ENCODE data around the gene DRC3. TPM values are rescaled to one million over a fixed set of nuclear protein-coding genes. Genes with fewer than 3 reads are reported as not detected.

DRC3 gene
- total and polyA plus RNA-seq, 4 donors: 4.1 to 24.6 (median 20.3) TPM

GRCh38 chr17:17940441-17940911, 32.2 kb upstream of the DRC3 start:
- Histone ChIP-seq H3K9me3 (ENCODE audit: control insufficient read depth, insufficient read depth, low read length) (no peaks in the 10 kb centered on the region), H3K36me3 (ENCODE audit: control insufficient read depth, insufficient read depth, low read length) (no peaks in the 10 kb centered on the region), H3K27ac (ENCODE audit: low read depth, low read length) (peak overlapping the region; percentile 62), H3K27me3 (ENCODE audit: control insufficient read depth, insufficient read depth, low read length) (no peaks in the 10 kb centered on the region), H3K4me1 (ENCODE audit: control insufficient read depth, insufficient read depth, low read length) (peaks cover 51% of the 10 kb centered on the region), H3K4me3 (ENCODE audit: low read depth, low read length) (no peak overlapping the region)
- 33% methylated on average over 2 of the region's 3 CpGs for WGBS (ENCODE audit: insufficient coverage)
- DNase-seq (ENCODE audit: low read depth in 4 of 6, low spot score in 6 of 6): peak in 2 of 6 donors; percentile 65 to 79

GRCh38 chr17:17941015-17941414, 31.6 kb upstream of the DRC3 start:
- Histone ChIP-seq H3K4me3 (ENCODE audit: low read depth, low read length) (no peak overlapping the region), H3K27me3 (ENCODE audit: control insufficient read depth, insufficient read depth, low read length) (no peaks in the 10 kb centered on the region), H3K27ac (ENCODE audit: low read depth, low read length) (peak overlapping the region; percentile 62), H3K36me3 (ENCODE audit: control insufficient read depth, insufficient read depth, low read length) (no peaks in the 10 kb centered on the region), H3K4me1 (ENCODE audit: control insufficient read depth, insufficient read depth, low read length) (peaks cover 48% of the 10 kb centered on the region), H3K9me3 (ENCODE audit: control insufficient read depth, insufficient read depth, low read length) (no peaks in the 10 kb centered on the region)
- WGBS (ENCODE audit: insufficient coverage): 63% methylated on average over 5 of the region's 5 CpGs
- DNase-seq (ENCODE audit: low read depth in 4 of 6, low spot score in 6 of 6): no peak

- H3K4me1 ChIP-seq (ENCODE audit: control insufficient read depth, insufficient read depth, low read length): peaks cover 36% of the 10 kb centered on the region
- peak overlapping the region; percentile 52 for H3K27ac ChIP-seq (ENCODE audit: low read depth, low read length)
- H3K36me3 ChIP-seq (ENCODE audit: control insufficient read depth, insufficient read depth, low read length): no peaks in the 10 kb centered on the region
- no peak for DNase-seq (ENCODE audit: low read depth in 4 of 6, low spot score in 6 of 6)
- H3K27me3 ChIP-seq (ENCODE audit: control insufficient read depth, insufficient read depth, low read length): no peaks in the 10 kb centered on the region
- H3K4me3 ChIP-seq (ENCODE audit: low read depth, low read length): no peak overlapping the region
- no peaks in the 10 kb centered on the region for H3K9me3 ChIP-seq (ENCODE audit: control insufficient read depth, insufficient read depth, low read length)
Measured at GRCh38 chr17:17942846-17943245, 29.8 kb upstream of the DRC3 start.

GRCh38 chr17:17943281-17943984, 29.2 kb upstream of the DRC3 start:
- no peaks in the 10 kb centered on the region for H3K27me3 ChIP-seq (ENCODE audit: control insufficient read depth, insufficient read depth, low read length)
- peaks cover 32% of the 10 kb centered on the region for H3K4me1 ChIP-seq (ENCODE audit: control insufficient read depth, insufficient read depth, low read length)
- DNase-seq (ENCODE audit: low read depth in 4 of 6, low spot score in 6 of 6): peak in 1 of 6 donors; percentile 39
- peaks cover under 1% of the 10 kb centered on the region for H3K36me3 ChIP-seq (ENCODE audit: control insufficient read depth, insufficient read depth, low read length)
- no peaks in the 10 kb centered on the region for H3K9me3 ChIP-seq (ENCODE audit: control insufficient read depth, insufficient read depth, low read length)
- peak overlapping the region; percentile 52 for H3K27ac ChIP-seq (ENCODE audit: low read depth, low read length)
- 46% methylated on average over 3 of the region's 3 CpGs for WGBS (ENCODE audit: insufficient coverage)
- H3K4me3 ChIP-seq (ENCODE audit: low read depth, low read length): no peak overlapping the region

GRCh38 chr17:17944242-17944641, 28.4 kb upstream of the DRC3 start:
- no peak for DNase-seq (ENCODE audit: low read depth in 4 of 6, low spot score in 6 of 6)
- no peak overlapping the region for H3K4me3 ChIP-seq (ENCODE audit: low read depth, low read length)
- no peaks in the 10 kb centered on the region for H3K9me3 ChIP-seq (ENCODE audit: control insufficient read depth, insufficient read depth, low read length)
- peaks cover 33% of the 10 kb centered on the region for H3K4me1 ChIP-seq (ENCODE audit: control insufficient read depth, insufficient read depth, low read length)
- H3K27ac ChIP-seq (ENCODE audit: low read depth, low read length): peak overlapping the region; percentile 40
- peaks cover 3% of the 10 kb centered on the region for H3K36me3 ChIP-seq (ENCODE audit: control insufficient read depth, insufficient read depth, low read length)
- no peaks in the 10 kb centered on the region for H3K27me3 ChIP-seq (ENCODE audit: control insufficient read depth, insufficient read depth, low read length)
- WGBS (ENCODE audit: insufficient coverage): 44% methylated on average over 3 of the region's 7 CpGs

GRCh38 chr17:17944743-17945142, 27.9 kb upstream of the DRC3 start:
- no peak overlapping the region for H3K4me3 ChIP-seq (ENCODE audit: low read depth, low read length)
- H3K27me3 ChIP-seq (ENCODE audit: control insufficient read depth, insufficient read depth, low read length): no peaks in the 10 kb centered on the region
- H3K4me1 ChIP-seq (ENCODE audit: control insufficient read depth, insufficient read depth, low read length): peaks cover 32% of the 10 kb centered on the region
- 34% methylated on average over 9 of the region's 11 CpGs for WGBS (ENCODE audit: insufficient coverage)
- peak in 1 of 6 donors; percentile 95 for DNase-seq (ENCODE audit: low read depth in 4 of 6, low spot score in 6 of 6)
- H3K9me3 ChIP-seq (ENCODE audit: control insufficient read depth, insufficient read depth, low read length): no peaks in the 10 kb centered on the region
- H3K27ac ChIP-seq (ENCODE audit: low read depth, low read length): peak overlapping the region; percentile 40
- peaks cover 3% of the 10 kb centered on the region for H3K36me3 ChIP-seq (ENCODE audit: control insufficient read depth, insufficient read depth, low read length)

- H3K4me1 ChIP-seq (ENCODE audit: control insufficient read depth, insufficient read depth, low read length): peaks cover 21% of the 10 kb centered on the region
- H3K4me3 ChIP-seq (ENCODE audit: low read depth, low read length): no peak overlapping the region
Measured at GRCh38 chr17:17946093-17946492, 26.6 kb upstream of the DRC3 start.

GRCh38 chr17:17947309-17947708, 25.4 kb upstream of the DRC3 start:
- Histone ChIP-seq H3K9me3 (ENCODE audit: control insufficient read depth, insufficient read depth, low read length) (no peaks in the 10 kb centered on the region), H3K36me3 (ENCODE audit: control insufficient read depth, insufficient read depth, low read length) (peaks cover 3% of the 10 kb centered on the region), H3K4me3 (ENCODE audit: low read depth, low read length) (no peak overlapping the region), H3K27ac (ENCODE audit: low read depth, low read length) (no peak overlapping the region), H3K27me3 (ENCODE audit: control insufficient read depth, insufficient read depth, low read length) (no peaks in the 10 kb centered on the region), H3K4me1 (ENCODE audit: control insufficient read depth, insufficient read depth, low read length) (peaks cover 26% of the 10 kb centered on the region)
- 93% methylated on average over 3 of the region's 5 CpGs for WGBS (ENCODE audit: insufficient coverage)
- DNase-seq (ENCODE audit: low read depth in 4 of 6, low spot score in 6 of 6): no peak

More at GRCh38 chr17:17946093-17946492, 26.6 kb upstream of the DRC3 start:
- DNase-seq (ENCODE audit: low read depth in 4 of 6, low spot score in 6 of 6): no peak
- no CpG with 5 or more reads among the region's 3 CpGs for WGBS (ENCODE audit: insufficient coverage)
- Histone ChIP-seq H3K9me3 (ENCODE audit: control insufficient read depth, insufficient read depth, low read length) (no peaks in the 10 kb centered on the region), H3K36me3 (ENCODE audit: control insufficient read depth, insufficient read depth, low read length) (peaks cover 3% of the 10 kb centered on the region), H3K27ac (ENCODE audit: low read depth, low read length) (no peak overlapping the region), H3K27me3 (ENCODE audit: control insufficient read depth, insufficient read depth, low read length) (no peaks in the 10 kb centered on the region)

GRCh38 chr17:17947966-17948365, 24.7 kb upstream of the DRC3 start:
- Histone ChIP-seq H3K4me1 (ENCODE audit: control insufficient read depth, insufficient read depth, low read length) (peaks cover 33% of the 10 kb centered on the region), H3K27ac (ENCODE audit: low read depth, low read length) (no peak overlapping the region), H3K4me3 (ENCODE audit: low read depth, low read length) (no peak overlapping the region), H3K9me3 (ENCODE audit: control insufficient read depth, insufficient read depth, low read length) (no peaks in the 10 kb centered on the region), H3K36me3 (ENCODE audit: control insufficient read depth, insufficient read depth, low read length) (peaks cover 3% of the 10 kb centered on the region), H3K27me3 (ENCODE audit: control insufficient read depth, insufficient read depth, low read length) (no peaks in the 10 kb centered on the region)
- no peak for DNase-seq (ENCODE audit: low read depth in 4 of 6, low spot score in 6 of 6)
- 100% methylated on average over 1 of the region's 1 CpG for WGBS (ENCODE audit: insufficient coverage)

- WGBS (ENCODE audit: insufficient coverage): 95% methylated on average over 5 of the region's 7 CpGs
- no peaks in the 10 kb centered on the region for H3K27me3 ChIP-seq (ENCODE audit: control insufficient read depth, insufficient read depth, low read length)
- DNase-seq (ENCODE audit: low read depth in 4 of 6, low spot score in 6 of 6): no peak
- no peaks in the 10 kb centered on the region for H3K9me3 ChIP-seq (ENCODE audit: control insufficient read depth, insufficient read depth, low read length)
- peaks cover 19% of the 10 kb centered on the region for H3K4me1 ChIP-seq (ENCODE audit: control insufficient read depth, insufficient read depth, low read length)
- H3K36me3 ChIP-seq (ENCODE audit: control insufficient read depth, insufficient read depth, low read length): peaks cover 7% of the 10 kb centered on the region
- no peak overlapping the region for H3K4me3 ChIP-seq (ENCODE audit: low read depth, low read length)
- H3K27ac ChIP-seq (ENCODE audit: low read depth, low read length): no peak overlapping the region
Measured at GRCh38 chr17:17950347-17950746, 22.3 kb upstream of the DRC3 start.

All from spinal cord (tissue), 10 donors.